ENCODE measurements around the gene PLCH1. TPM values are rescaled to one million over a fixed set of nuclear protein-coding genes. Genes with fewer than 3 reads are reported as not detected.

Gene PLCH1
- total RNA-seq, 3 donors from 2014 or later = 4.2 to 13.2 (median 10.2) TPM

DNA sequence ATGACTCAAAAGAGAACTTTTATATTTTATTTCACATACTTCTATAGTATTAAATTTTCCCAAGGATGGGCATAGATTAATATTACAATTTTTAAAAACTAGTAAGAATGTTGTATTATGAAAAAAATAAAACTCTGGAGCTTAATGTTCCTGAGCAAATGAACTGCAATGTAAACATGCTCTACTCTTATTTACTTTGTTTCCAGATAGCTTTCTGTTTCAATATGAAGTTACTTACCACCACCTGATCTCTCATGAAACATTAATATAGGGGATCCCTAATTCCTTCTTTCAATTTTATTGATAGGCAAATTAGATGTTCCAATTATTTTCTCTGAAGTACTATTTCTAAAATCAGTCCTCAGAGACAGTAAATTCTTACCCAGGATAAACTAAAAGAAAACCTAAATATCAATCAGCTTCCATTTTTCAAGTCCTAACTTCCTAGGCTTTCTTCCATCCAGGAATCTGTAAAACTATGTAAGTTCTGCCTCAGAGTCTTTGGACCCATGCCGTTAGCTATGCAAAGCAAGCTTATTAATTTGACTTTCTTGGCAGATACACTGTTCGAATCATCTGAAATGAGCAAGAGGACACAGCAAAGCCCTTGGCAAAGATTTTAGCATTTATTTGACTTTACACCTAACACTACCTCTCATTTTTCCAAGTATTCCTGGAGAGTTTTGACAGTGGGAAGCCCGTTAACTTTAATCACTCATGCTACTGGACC is 93.2 kb downstream of the PLCH1 start:
- DNase-seq (no peak), ATAC-seq (no peak)

DNA sequence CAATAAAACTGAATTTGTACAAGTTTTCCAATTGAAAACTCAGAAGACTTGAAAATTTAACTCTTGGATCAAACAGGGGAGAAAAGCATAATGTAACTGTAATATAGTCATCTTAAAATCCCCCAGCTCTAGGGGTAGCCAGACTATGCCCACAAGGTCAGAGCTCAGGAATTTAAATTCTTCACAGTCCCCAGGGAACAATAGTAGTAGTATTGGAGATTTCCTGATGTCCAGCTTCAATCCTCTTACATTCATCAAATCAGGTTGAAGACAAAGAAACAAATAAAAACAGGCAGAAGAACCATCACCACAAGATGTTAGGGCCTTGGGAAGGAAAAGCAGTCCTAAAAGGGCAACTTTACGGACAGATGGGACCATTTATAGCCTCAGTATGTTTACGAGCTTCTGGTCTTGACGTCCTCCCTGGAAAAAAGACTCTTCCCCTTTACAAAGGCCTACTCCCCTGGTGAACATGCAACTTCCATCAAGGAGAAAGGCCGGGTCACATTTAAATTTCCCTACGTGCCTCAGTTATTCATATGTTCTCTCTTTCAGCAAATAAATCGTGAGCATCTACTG is 96.8 kb downstream of the PLCH1 start:
- TF ChIP-seq, protein P1, sequence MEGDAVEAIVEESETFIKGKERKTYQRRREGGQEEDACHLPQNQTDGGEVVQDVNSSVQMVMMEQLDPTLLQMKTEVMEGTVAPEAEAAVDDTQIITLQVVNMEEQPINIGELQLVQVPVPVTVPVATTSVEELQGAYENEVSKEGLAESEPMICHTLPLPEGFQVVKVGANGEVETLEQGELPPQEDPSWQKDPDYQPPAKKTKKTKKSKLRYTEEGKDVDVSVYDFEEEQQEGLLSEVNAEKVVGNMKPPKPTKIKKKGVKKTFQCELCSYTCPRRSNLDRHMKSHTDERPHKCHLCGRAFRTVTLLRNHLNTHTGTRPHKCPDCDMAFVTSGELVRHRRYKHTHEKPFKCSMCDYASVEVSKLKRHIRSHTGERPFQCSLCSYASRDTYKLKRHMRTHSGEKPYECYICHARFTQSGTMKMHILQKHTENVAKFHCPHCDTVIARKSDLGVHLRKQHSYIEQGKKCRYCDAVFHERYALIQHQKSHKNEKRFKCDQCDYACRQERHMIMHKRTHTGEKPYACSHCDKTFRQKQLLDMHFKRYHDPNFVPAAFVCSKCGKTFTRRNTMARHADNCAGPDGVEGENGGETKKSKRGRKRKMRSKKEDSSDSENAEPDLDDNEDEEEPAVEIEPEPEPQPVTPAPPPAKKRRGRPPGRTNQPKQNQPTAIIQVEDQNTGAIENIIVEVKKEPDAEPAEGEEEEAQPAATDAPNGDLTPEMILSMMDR (IDR thresholded peaks at IDR 0.05) = no peak
- H3K4me1 ChIP-seq (ENCODE audit: low read depth) = no peaks in the 10 kb centered on the region
- no peaks in the 10 kb centered on the region for H3K36me3 ChIP-seq (ENCODE audit: low read depth)
- no peak overlapping the region for H3K4me3 ChIP-seq
- ATAC-seq = no peak
- intact Hi-C loops (cut with DNase I, micrococcal nuclease) = no loop called here
- DNase-seq = no peak
- no peaks in the 10 kb centered on the region for H3K9me3 ChIP-seq

More for the DNA sequence above, 93.2 kb downstream of the PLCH1 start:
- Histone ChIP-seq H3K4me3 (no peak overlapping the region), H3K4me1 (ENCODE audit: low read depth) (no peaks in the 10 kb centered on the region), H3K9me3 (no peaks in the 10 kb centered on the region), H3K36me3 (ENCODE audit: low read depth) (no peaks in the 10 kb centered on the region)
- intact Hi-C loops (cut with DNase I, micrococcal nuclease) = no loop called here
- TF ChIP-seq, protein P1 (IDR thresholded peaks at IDR 0.05) = no peak

DNA sequence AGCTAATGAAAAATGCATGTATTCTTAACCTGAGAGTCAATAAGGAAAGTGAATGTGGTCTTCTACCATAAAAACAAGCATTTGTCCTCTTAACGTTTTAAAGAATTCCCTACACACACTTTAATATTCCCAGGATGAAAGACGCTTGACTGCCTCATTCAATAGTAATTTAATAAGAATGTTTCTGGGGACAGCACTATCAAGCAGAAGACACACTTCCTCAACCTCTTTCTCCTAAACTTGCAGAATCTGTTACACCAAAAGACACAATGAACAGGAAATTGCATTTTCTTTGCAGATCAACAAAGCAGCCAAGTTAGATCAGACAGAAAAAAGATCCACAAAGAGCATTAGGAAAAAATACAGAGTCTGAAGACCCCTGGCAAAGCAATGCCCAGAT is 97.7 kb downstream of the PLCH1 start:
- Histone ChIP-seq H3K4me1 (ENCODE audit: low read depth) (no peaks in the 10 kb centered on the region), H3K4me3 (no peak overlapping the region), H3K36me3 (ENCODE audit: low read depth) (no peaks in the 10 kb centered on the region), H3K9me3 (no peaks in the 10 kb centered on the region)
- intact Hi-C loops (cut with DNase I, micrococcal nuclease) = no loop called here
- TF ChIP-seq, protein P1 (IDR thresholded peaks at IDR 0.05) = no peak
- ATAC-seq = no peak
- DNase-seq = no peak

DNA sequence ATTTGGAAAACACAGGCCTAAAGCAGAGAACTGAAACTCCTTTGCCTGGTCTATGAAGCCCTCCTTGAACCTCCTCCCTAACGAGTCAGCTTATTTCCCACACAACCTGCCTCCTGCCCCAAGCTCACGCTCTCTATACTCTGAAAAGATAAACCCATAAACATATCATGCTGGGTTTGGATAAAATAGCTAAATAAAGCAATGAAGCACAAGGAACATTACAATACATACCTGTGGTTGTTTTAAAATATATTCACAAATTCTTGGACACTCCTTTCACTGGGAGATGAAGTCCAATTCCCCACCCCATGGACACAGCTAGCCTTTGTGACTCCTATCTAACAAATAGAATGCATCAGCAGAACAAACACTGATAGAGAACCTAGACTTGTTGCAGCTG is 98.2 kb downstream of the PLCH1 start:
- Histone ChIP-seq H3K4me3 (no peak overlapping the region), H3K4me1 (ENCODE audit: low read depth) (no peaks in the 10 kb centered on the region), H3K36me3 (ENCODE audit: low read depth) (no peaks in the 10 kb centered on the region), H3K9me3 (no peaks in the 10 kb centered on the region)
- TF ChIP-seq, protein P1 (IDR thresholded peaks at IDR 0.05) = no peak
- intact Hi-C loops (cut with DNase I, micrococcal nuclease) = no loop called here
- ATAC-seq (no peak), DNase-seq (no peak)

DNA sequence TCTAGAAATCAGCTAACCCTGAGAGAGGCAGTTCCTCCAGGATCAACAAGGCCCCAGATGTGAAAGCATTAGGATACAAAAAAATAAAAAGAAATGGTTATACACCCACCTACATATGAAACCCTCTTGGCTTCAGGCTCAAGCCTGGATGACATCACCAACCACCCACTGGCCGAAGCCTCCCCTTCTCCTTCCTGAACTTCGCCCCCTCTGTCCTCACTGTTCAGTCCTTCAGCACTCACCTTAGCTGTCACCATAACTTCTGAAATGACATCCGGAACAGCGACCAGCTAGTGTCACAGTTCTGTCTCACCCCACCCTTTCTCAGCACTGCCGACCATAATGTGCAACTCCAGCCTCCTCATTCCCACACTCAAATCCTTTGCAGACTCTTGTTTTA is 98.7 kb downstream of the PLCH1 start:
- Histone ChIP-seq H3K4me3 (no peak overlapping the region), H3K4me1 (ENCODE audit: low read depth) (no peaks in the 10 kb centered on the region), H3K36me3 (ENCODE audit: low read depth) (no peaks in the 10 kb centered on the region), H3K9me3 (no peaks in the 10 kb centered on the region)
- ATAC-seq (no peak), DNase-seq (no peak)
- TF ChIP-seq, protein P1 (IDR thresholded peaks at IDR 0.05) = no peak
- intact Hi-C loops (cut with DNase I, micrococcal nuclease) = no loop called here

Measured in mucosa of descending colon (tissue), 3 donors.